K562 (cell line): ENCODE data around the gene TNFAIP8L2. TPM values are rescaled to one million over a fixed set of nuclear protein-coding genes. Genes with fewer than 3 reads are reported as not detected.
A peak's percentile ranks its signal among the peaks of the same experiment; 100 is the strongest.

Source experiments
- BACH1 ChIP-seq: fragments of 200-800 bp; sonication (Bioruptor generic); IDR thresholded peaks from 2 replicates; pipeline ENCODE4 v1.6.1; 2016; ENCODE audit warnings: missing genetic modification characterization, missing compliant biosample characterization
- BRD9 ChIP-seq: fragments of 450-650 bp; IDR thresholded peaks from 2 replicates; pipeline ENCODE4 v1.6.1; 2018; ENCODE audit warnings: low read depth; ENCODE audit not compliant: partially characterized antibody
- CEBPB ChIP-seq: fragments of 450-650 bp; IDR thresholded peaks from 2 replicates; pipeline ENCODE4 v1.6.1; 2016; ENCODE audit warnings: missing genetic modification characterization, missing compliant biosample characterization
- CHD1 ChIP-seq: fragments of 200-600 bp; sonication (generic); IDR thresholded peaks from one replicate; pipeline ENCODE4 v1.6.1; 2012; ENCODE audit warnings: mild to moderate bottlenecking, moderate library complexity, low read length, inconsistent platforms
- CLOCK ChIP-seq: fragments of 250-450 bp; sonication (Bioruptor Pico); IDR thresholded peaks from 2 replicates; pipeline ENCODE4 v1.4.0; 2020; ENCODE audit warnings: mild to moderate bottlenecking, moderate library complexity, borderline replicate concordance
- DDX20 ChIP-seq: fragments of 450-650 bp; IDR thresholded peaks from 2 replicates; pipeline ENCODE4 v1.6.1; 2016; ENCODE audit warnings: missing genetic modification characterization, low read depth, mild to moderate bottlenecking, missing compliant biosample characterization, moderate library complexity
- DPF2 ChIP-seq: fragments of 450-650 bp; IDR thresholded peaks from 2 replicates; pipeline ENCODE4 v1.6.1; 2016
- E2F1 ChIP-seq: sonication (generic); formaldehyde crosslinking; IDR thresholded peaks from 2 replicates; pipeline ENCODE4 v1.8.1; 2023; ENCODE audit warnings: mild to moderate bottlenecking, missing genetic modification reagents, moderate library complexity
- MNT ChIP-seq, 2 experiments: fragments of 450-650 bp; conservative IDR thresholded peaks; 2 replicates each; pipeline ENCODE4 v1.6.1; 2017; ENCODE audit warnings: mild to moderate bottlenecking in 2 of 2, moderate library complexity in 2 of 2
- NCOA4 ChIP-seq: fragments of 450-650 bp; IDR thresholded peaks from 2 replicates; pipeline ENCODE4 v1.6.1; 2018; ENCODE audit warnings: mild to moderate bottlenecking; ENCODE audit not compliant: partially characterized antibody
- NCOA6 ChIP-seq: fragments of 450-650 bp; IDR thresholded peaks from 2 replicates; pipeline ENCODE4 v1.6.1; 2017; ENCODE audit warnings: mild to moderate bottlenecking
- NCOR1 ChIP-seq: fragments of 450-650 bp; IDR thresholded peaks from 2 replicates; pipeline ENCODE4 v1.6.1; 2016; ENCODE audit warnings: mild to moderate bottlenecking, moderate library complexity
- NEUROD1 ChIP-seq: fragments of 150-350 bp; IDR thresholded peaks from 2 replicates; pipeline ENCODE4 v1.6.1; 2014; ENCODE audit warnings: borderline replicate concordance, low read length, low read depth; ENCODE audit not compliant: partially characterized antibody
- NFIC ChIP-seq: fragments of 450-650 bp; IDR thresholded peaks from 2 replicates; pipeline ENCODE4 v1.6.1; 2017; ENCODE audit warnings: mild to moderate bottlenecking, inconsistent platforms
- POLR2AphosphoS5 ChIP-seq: IDR thresholded peaks from 2 replicates; pipeline ENCODE4 v1.6.1; 2011; ENCODE audit warnings: mild to moderate bottlenecking, low read depth, low read length, moderate library complexity; ENCODE audit not compliant: control insufficient read depth, insufficient read depth
- RB1 ChIP-seq: fragments of 450-650 bp; IDR thresholded peaks from 2 replicates; pipeline ENCODE4 v1.6.1; 2017; ENCODE audit warnings: low read depth, mild to moderate bottlenecking
- RFX5 ChIP-seq: IDR thresholded peaks from 2 replicates; pipeline ENCODE4 v1.6.1; 2011; ENCODE audit warnings: low read depth, mild to moderate bottlenecking, improper control_type of control experiment, low read length
- SMARCB1 ChIP-seq: IDR thresholded peaks from 2 replicates; pipeline ENCODE4 v1.6.1; 2011; ENCODE audit warnings: improper control_type of control experiment, low read depth; ENCODE audit not compliant: insufficient read length
- SPI1 ChIP-seq: IDR thresholded peaks from 2 replicates; pipeline ENCODE4 v1.6.1; 2011; ENCODE audit warnings: low read depth, low read length, control low read depth, borderline replicate concordance
- U2AF2 ChIP-seq: fragments of 200-400 bp; formaldehyde crosslinking; optimal IDR thresholded peaks from 2 replicates; pipeline ENCODE3; 2017; ENCODE audit warnings: low read depth, mild to moderate bottlenecking, low read length
- ZFP1 ChIP-seq: fragments of 450-650 bp; formaldehyde crosslinking; IDR thresholded peaks from 2 replicates; pipeline ENCODE4 v1.4.0; 2020; ENCODE audit warnings: mild to moderate bottlenecking, mixed read lengths
- ZKSCAN1 ChIP-seq: fragments of 150-350 bp; IDR thresholded peaks from 2 replicates; pipeline ENCODE4 v1.6.1; 2016; ENCODE audit warnings: low read depth, low read length
- ZKSCAN8 ChIP-seq: fragments of 200-800 bp; sonication (Bioruptor generic); IDR thresholded peaks from 2 replicates; pipeline ENCODE4 v1.6.1; 2016; ENCODE audit warnings: missing genetic modification characterization, missing compliant biosample characterization
- ZNF24 ChIP-seq: fragments of 450-650 bp; IDR thresholded peaks from 2 replicates; pipeline ENCODE4 v1.6.1; 2016
- ZNF696 ChIP-seq: fragments of 250-450 bp; sonication (Bioruptor Pico); conservative IDR thresholded peaks from 2 replicates; pipeline ENCODE4 v1.4.0; 2020; ENCODE audit warnings: mild to moderate bottlenecking, moderate library complexity
- polyA plus RNA-seq, 8 experiments: library from polyadenylated mRNA; depleted of rRNA in 4 of 8; stranded (reverse) in 5 of 8; unstranded in 3 of 8; fragments of >200 nt; fragmentation: Nextera tagmentation in 2 of 8; fragmentation: Illumina TruSeq in 1 of 8; extraction: Ambion mirVana in 2 of 8; extraction: Trizol in 1 of 8; gene quantifications; 2 replicates each; pipeline versions ENCODE4 v1.2.1 to v1.2.3, GENCODE V29; 2011 to 2014; ENCODE audit warnings: inconsistent platforms in 1 of 8, missing spikeins in 1 of 8
- total RNA-seq, 7 experiments: library from RNA; depleted of rRNA in 6 of 7; stranded (reverse); fragments of >200 nt in 6 of 7; fragmentation: Illumina TruSeq in 2 of 7; extraction: Trizol in 2 of 7; gene quantifications; 2 replicates each; pipeline versions ENCODE4 v1.2.1 to v1.2.3, GENCODE V29; 2011 to 2021; ENCODE audit warnings: low replicate concordance in 1 of 7

TNFAIP8L2 gene
- total and polyA plus RNA-seq, 9 of the 15 experiments (the other 6 are each of a cell fraction or from before 2014, with no cell fraction given), result 0.05 to 1.7 (median 0.52) TPM

GRCh38 chr1:151189637-151190445, 33.4 kb downstream of the TNFAIP8L2 start, which contains the start of gene VPS72 (continued):
- peak; percentile 36; the same call in 1 of the 2 replicates for TF ChIP-seq NCOR1
- TF ChIP-seq ZKSCAN8 (CRISPR knock-in tag), result no peak
- TF ChIP-seq SMARCB1, result no peak
- peak; percentile 75 to 89 for TF ChIP-seq MNT (conservative IDR thresholded peaks at IDR 0.05)
- no peak for TF ChIP-seq BACH1 (tag)
- TF ChIP-seq BRD9, result no peak
- no peak for TF ChIP-seq DPF2
- TF ChIP-seq ZNF24, result no peak
- no peak for TF ChIP-seq U2AF2
- TF ChIP-seq DDX20, result no peak
- TF ChIP-seq POLR2AphosphoS5, result peak; percentile 95
- no peak for TF ChIP-seq CLOCK (CRISPR knock-in tag)
- peak; percentile 67; the same call in 1 of the 2 replicates for TF ChIP-seq RB1
- TF ChIP-seq CEBPB (tag), result no peak
- TF ChIP-seq NEUROD1, result peak; percentile 85
- no peak for TF ChIP-seq E2F1 (CRISPR knock-in tag)
- TF ChIP-seq RFX5, result no peak
- peak; percentile 73 for TF ChIP-seq NCOA4
- no peak for TF ChIP-seq NCOA6
- no peak for TF ChIP-seq ZNF696 (CRISPR knock-in tag)
- no peak for TF ChIP-seq ZKSCAN1
- TF ChIP-seq ZFP1, result no peak
- TF ChIP-seq SPI1, result peak; percentile 55; the same call in 1 of the 2 replicates
- peak; percentile 53 for TF ChIP-seq NFIC
- TF ChIP-seq CHD1, result no peak
